Left cardiac atrium (tissue), 4 donors: Measurements from ENCODE around the gene PIGP. TPM values are rescaled to one million over a fixed set of nuclear protein-coding genes. Genes with fewer than 3 reads are reported as not detected.
"Not testable (repeated sequence)": the region's sequence is repeated elsewhere in the genome, so short reads cannot be mapped to it uniquely, and the experiment has no call there.

ENCODE experiments used
- ATAC-seq, 2 donors: fragments of 200-7000 bp; cut with Tn5 transposase; one replicate each; pipeline ENCODE4 v1.9.1; 2020; ENCODE audit warnings: mild to moderate bottlenecking in 2 of 2, moderate library complexity in 2 of 2
- DNase-seq: peaks from one replicate; pipeline ENCODE4 v3.0.0-alpha.2; 2020
- intact Hi-C, 2 donors: fragments of 100-400 bp; cut with DNase I; formaldehyde crosslinking; loops; one replicate each; pipeline versions ENCODE4 v1.14.1 to v1.15.1; 2022 to 2023
- long read RNA-seq: library from polyadenylated mRNA; unstranded; transcript quantifications from one replicate; pipeline ENCODE4 v2.0.0, GENCODE V29; 2021
- total RNA-seq, 2 donors: library from RNA; stranded (reverse); fragmentation: NEBNext Ultra II Directional; extraction: Animal tissue kit (Norgen Biotek cat#: 25700); gene quantifications; one replicate each; pipeline ENCODE4 v1.2.1, GENCODE V29; 2021
- donor health status: DM: no; HTN: yes; CAD: no.
- donor health status: DM: no; HTN: yes; CAD: no; lungs with severe emphysema.
- donor health status: DM: yes; HTN: yes; CAD: no.
- donor health status: Dilated cardiomyopathy.

The PIGP gene
- 10 to 100 TPM; 32.1 to 33.2 TPM for total RNA-seq
- long read RNA-seq, full-length matches to known transcripts, result 3 of 3 reads
- long read RNA-seq, partial matches to known transcripts, result 0 of 3 reads
- long read RNA-seq, other reads (novel, unspliced or antisense), result 0 of 3 reads

DNA sequence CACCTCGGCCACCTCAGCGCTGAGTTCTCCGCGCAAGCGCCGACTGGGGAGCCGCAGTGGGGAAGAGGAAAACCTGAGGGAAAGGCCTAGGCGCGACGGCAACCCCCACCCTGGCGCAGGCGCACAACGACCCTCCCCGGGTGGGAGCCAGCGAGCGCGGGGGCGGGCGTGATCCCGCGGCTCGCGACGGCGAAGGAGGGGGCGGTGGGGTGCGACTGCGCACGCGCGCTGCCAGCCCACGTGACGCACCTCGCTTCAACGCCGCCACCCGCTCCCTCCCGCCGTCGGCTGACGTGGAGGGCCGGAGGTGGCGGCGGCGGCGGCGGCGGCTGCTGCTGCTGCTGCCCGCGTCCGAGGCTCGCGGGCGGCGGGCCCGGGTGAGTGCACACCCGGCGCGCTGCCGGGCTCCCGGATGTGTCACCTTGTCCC is at the start of gene PIGP, which contains the start of gene TTC3:
Gene PIGP (minus strand): TSS at position 84 of the 429 bp plus-strand sequence. CDS start 556 bp downstream, outside the sequence.
Gene TTC3 (plus strand): TSS at position 267 of the 429 bp plus-strand sequence. CDS start 14,004 bp downstream, outside the sequence.
- intact Hi-C loops, result no loop called here
- ATAC-seq, result peak; percentile 88 to 89
- DNase-seq, result peak; percentile 95

GRCh38 chr21:37119421-37120218 is 46.7 kb upstream of the PIGP start:
- intact Hi-C loops, result no loop called here
- ATAC-seq (no peak), DNase-seq (no peak)

DNA sequence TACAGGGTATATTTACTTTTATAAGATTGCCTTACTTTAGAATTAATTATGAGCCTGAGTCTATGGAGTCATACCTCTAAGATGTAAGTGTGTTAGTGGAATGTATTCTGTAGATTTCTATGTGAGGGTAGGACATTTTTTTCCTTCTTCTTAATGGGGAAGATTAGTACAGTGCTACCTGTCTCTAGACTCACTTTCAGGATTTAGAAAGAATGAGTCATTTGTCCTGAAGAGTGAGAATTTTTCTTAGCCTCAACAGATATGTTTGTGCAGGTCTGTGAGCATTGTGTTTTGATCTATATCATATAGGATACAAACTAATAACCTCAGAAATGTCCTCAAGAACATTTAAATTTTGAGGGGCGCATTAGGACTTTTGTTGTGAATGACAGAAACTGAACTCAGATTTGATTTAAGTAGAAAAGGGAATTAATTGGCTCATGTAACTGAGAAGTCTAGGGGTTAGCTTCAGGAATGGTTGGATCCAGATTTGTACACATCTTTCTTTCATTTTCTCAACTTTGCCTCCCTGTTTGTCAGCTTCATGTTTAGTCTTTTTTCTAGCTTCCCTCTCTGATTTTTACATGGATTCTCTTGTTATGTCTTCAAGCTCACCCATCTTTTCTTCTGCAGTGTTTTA is 45.4 kb upstream of the PIGP start:
- no peak for ATAC-seq
- no peak for DNase-seq
- intact Hi-C loops, result no loop called here

GRCh38 chr21:37117204-37117603 is 44.3 kb upstream of the PIGP start:
- ATAC-seq (no peak), DNase-seq (no peak)
- intact Hi-C loops, result no loop called here

DNA sequence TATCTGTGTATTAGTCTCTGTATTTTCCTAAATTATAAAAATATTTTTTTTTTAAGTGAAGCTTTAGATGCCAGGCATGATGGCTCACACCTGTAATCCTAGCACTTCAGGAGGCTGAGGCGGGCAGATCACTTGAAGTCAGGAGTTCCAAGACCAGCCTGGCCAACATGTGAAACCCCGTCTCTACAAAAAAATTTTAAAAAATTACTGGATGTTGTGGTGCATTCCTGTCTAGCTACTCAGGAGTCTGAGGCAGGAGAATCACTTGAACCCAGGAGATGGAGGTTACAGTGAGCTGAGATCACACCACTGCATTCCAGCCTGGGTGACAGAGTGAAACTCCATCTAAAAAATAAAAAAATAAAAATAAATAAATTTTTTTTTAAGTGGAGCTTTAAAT is 43.6 kb upstream of the PIGP start:
- ATAC-seq, DNase-seq: not testable (repeated sequence)

GRCh38 chr21:37114301-37114700 is 41.4 kb upstream of the PIGP start:
- DNase-seq, intact Hi-C loops, ATAC-seq: not testable (repeated sequence)

More for the DNA sequence above, 43.6 kb upstream of the PIGP start:
- intact Hi-C loops, result not testable (repeated sequence)

- DNase-seq, ATAC-seq, intact Hi-C loops: not testable (repeated sequence)
These were observed 38.2 kb upstream of the PIGP start for GRCh38 chr21:37111029-37111428.

GRCh38 chr21:37106998-37107397 is 34.1 kb upstream of the PIGP start:
- DNase-seq (no peak), ATAC-seq (no peak)
- intact Hi-C loops, result no loop called here

- intact Hi-C loops, ATAC-seq, DNase-seq: not testable (repeated sequence)
These were observed 29.9 kb upstream of the PIGP start for GRCh38 chr21:37102746-37103145.

GRCh38 chr21:37101384-37101783 is 28.5 kb upstream of the PIGP start:
- DNase-seq (no peak), ATAC-seq (no peak)
- intact Hi-C loops, result no loop called here

- intact Hi-C loops, result no loop called here
- ATAC-seq, result no peak
These were observed 27.4 kb upstream of the PIGP start for GRCh38 chr21:37100316-37100715.

GRCh38 chr21:37098751-37099150 is 25.9 kb upstream of the PIGP start:
- intact Hi-C loops, result no loop called here
- DNase-seq, result no peak
- no peak for ATAC-seq

More at GRCh38 chr21:37100316-37100715, 27.4 kb upstream of the PIGP start:
- no peak for DNase-seq

GRCh38 chr21:37095821-37096220 is 22.9 kb upstream of the PIGP start:
- ATAC-seq (no peak), DNase-seq (no peak)

DNA sequence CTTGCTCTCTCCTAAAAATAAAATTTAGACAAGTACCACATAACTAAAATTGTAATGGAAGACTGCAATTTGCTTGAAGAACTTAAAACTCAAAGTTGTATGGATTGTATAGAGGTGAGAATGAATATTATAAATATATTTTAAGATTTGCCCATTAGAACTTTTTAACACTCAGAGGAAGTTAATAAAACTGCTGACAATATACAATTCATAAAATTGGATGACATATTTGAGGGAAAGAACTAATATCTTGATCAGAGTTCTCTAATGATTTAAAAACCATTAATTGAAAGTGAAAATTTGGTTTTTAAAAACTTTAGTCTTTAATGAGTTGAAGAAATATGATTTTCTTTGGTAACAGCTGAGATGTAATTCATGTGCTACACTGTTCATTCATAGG is 21.1 kb upstream of the PIGP start:
- intact Hi-C loops, result no loop called here
- ATAC-seq (no peak), DNase-seq (no peak)

More at GRCh38 chr21:37095821-37096220, 22.9 kb upstream of the PIGP start:
- intact Hi-C loops, result no loop called here

- intact Hi-C loops, result no loop called here
- ATAC-seq, result no peak
These were observed 15.4 kb upstream of the PIGP start for GRCh38 chr21:37088186-37088735.

DNA sequence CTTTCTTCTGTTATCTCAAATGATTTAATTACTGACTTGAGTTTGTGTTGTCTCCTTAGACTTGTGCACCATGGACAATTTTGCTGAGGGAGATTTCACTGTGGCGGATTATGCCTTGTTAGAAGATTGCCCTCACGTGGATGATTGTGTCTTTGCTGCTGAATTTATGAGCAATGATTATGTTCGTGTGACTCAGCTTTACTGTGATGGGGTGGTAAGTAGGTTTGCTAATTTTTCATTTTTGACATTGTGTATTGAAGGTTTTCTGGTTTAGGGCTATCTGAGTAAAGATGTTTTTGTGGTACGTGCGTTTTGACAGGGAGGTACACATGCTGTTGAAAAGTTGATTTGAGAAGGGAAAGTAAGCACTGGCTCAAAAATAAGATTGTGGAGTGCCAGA is 14.3 kb upstream of the PIGP start:
- intact Hi-C loops, result no loop called here
- ATAC-seq, result peak; percentile 25 to 27
- DNase-seq, result no peak

More at GRCh38 chr21:37088186-37088735, 15.4 kb upstream of the PIGP start:
- no peak for DNase-seq

DNA sequence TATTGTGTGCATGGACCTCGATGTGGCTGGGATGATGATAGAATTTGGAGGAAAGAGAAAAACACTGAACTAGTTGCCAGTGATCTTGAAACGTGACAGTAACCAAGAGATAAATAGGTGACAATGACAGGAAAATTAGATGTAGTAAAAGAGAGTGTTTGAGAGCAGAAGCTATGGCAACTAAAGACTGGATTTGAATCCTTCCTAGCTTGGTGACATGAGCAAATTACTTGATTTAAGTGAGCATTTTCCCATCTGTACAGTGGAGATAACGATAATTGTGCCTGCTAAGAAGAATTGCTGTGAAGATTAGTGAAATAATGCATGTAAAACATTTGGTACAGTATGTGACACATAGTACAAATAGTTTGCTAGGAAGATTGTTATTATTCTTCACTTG is 12.9 kb upstream of the PIGP start:
- ATAC-seq (no peak), DNase-seq (no peak)
- intact Hi-C loops, result no loop called here

DNA sequence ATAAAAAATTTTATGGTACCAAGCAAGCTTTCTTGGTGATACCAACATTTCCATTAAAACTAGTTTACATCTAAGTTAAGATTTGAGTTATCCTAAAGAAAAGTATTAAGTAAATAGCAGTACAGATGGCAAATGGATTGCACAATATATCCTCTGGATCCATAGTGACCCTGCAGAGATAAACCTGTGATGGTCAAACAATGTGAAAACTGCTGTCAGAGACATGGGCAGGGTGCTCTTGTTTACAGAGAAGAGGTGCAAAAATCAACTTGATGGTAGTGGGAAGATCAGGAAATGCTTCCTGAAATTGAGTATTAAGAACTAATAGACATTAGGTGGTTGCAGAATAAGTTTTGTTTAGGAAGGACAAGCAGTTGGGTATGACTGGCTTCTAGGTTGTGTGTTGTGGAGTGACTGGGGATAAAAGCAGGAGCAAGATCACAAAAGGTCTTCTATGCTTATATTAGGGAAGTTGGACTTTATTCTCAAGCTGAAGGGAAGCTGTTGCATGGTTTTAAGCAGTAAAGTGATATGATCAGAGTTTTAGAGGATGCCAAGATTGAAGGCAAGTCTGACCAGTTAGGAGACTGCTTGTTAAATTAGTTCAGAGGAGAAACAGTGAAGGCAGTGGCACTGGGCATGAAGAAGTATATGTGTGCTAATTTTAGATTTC is 10.1 kb upstream of the PIGP start:
- no peak for DNase-seq
- ATAC-seq, result no peak
- intact Hi-C loops, result no loop called here

GRCh38 chr21:37082375-37082774 is 9.5 kb upstream of the PIGP start:
- DNase-seq (no peak), ATAC-seq (no peak)
- intact Hi-C loops, result no loop called here
